Measurements from ENCODE around the gene BTBD2. TPM values are rescaled to one million over a fixed set of nuclear protein-coding genes. Genes with fewer than 3 reads are reported as not detected.

The BTBD2 gene
- total and polyA plus RNA-seq, 7 donors = 31.9 to 82.8 (median 46.2) TPM

GRCh38 chr19:1979642-1980041 lies 35.9 kb downstream of the BTBD2 start:
- 92 to 93% methylated on average over 28 of the region's 28 CpGs for WGBS, 2 donors
- TF ChIP-seq EP300 (IDR thresholded peaks at IDR 0.05) (no peak), POLR2A (IDR thresholded peaks at IDR 0.05) (no peak), POLR2AphosphoS5 (IDR thresholded peaks at IDR 0.05) (no peak), CTCF (IDR thresholded peaks at IDR 0.05) (no peak)
- Histone ChIP-seq H3K27ac (no peak overlapping the region), H3K36me3 (peaks cover 7 to 62% (median 35%) of the 10 kb centered on the region in 4 donors), H3K9me3 (no peaks in the 10 kb centered on the region), H3K4me1 (no peaks in the 10 kb centered on the region), H3K27me3 (no peaks in the 10 kb centered on the region), H3K4me3 (no peak overlapping the region)
- intact Hi-C loops (cut with DNase I) = no loop called here
- DNase-seq = no peak

- H3K9me3 ChIP-seq = no peaks in the 10 kb centered on the region
- 97% methylated on average over 43 of the region's 43 CpGs for WGBS, 2 donors
- TF ChIP-seq POLR2A (IDR thresholded peaks at IDR 0.05) (no peak), EP300 (IDR thresholded peaks at IDR 0.05) (no peak), POLR2AphosphoS5 (IDR thresholded peaks at IDR 0.05) (no peak), CTCF (IDR thresholded peaks at IDR 0.05) (no peak)
- DNase-seq = no peak
- H3K4me1 ChIP-seq = no peaks in the 10 kb centered on the region
- H3K27ac ChIP-seq = no peak overlapping the region
- H3K27me3 ChIP-seq = no peaks in the 10 kb centered on the region
- intact Hi-C loops (cut with DNase I) = no loop called here
- H3K4me3 ChIP-seq = no peak overlapping the region
- H3K36me3 ChIP-seq = peaks cover 7 to 56% (median 35%) of the 10 kb centered on the region in 4 donors
Observed at GRCh38 chr19:1979017-1979416, 36.5 kb downstream of the BTBD2 start.

- H3K27me3 ChIP-seq = no peaks in the 10 kb centered on the region
- DNase-seq = no peak
- intact Hi-C loops (cut with DNase I) = no loop called here
- no peak overlapping the region for H3K27ac ChIP-seq
- 95 to 96% methylated on average over 51 of the region's 51 CpGs for WGBS, 2 donors
- peaks cover 7 to 54% (median 35%) of the 10 kb centered on the region in 4 donors for H3K36me3 ChIP-seq
- H3K9me3 ChIP-seq = no peaks in the 10 kb centered on the region
- H3K4me1 ChIP-seq = no peaks in the 10 kb centered on the region
- TF ChIP-seq CTCF (IDR thresholded peaks at IDR 0.05) (no peak), EP300 (IDR thresholded peaks at IDR 0.05) (no peak), POLR2AphosphoS5 (IDR thresholded peaks at IDR 0.05) (no peak), POLR2A (IDR thresholded peaks at IDR 0.05) (no peak)
- H3K4me3 ChIP-seq = no peak overlapping the region
Observed at GRCh38 chr19:1978346-1978894, 37.1 kb downstream of the BTBD2 start.

GRCh38 chr19:1977120-1977519 lies 38.4 kb downstream of the BTBD2 start:
- TF ChIP-seq EP300 (IDR thresholded peaks at IDR 0.05) = no peak
- TF ChIP-seq CTCF (IDR thresholded peaks at IDR 0.05) = no peak
- TF ChIP-seq POLR2A (IDR thresholded peaks at IDR 0.05) = no peak
- TF ChIP-seq POLR2AphosphoS5 (IDR thresholded peaks at IDR 0.05) = no peak
- Histone ChIP-seq H3K36me3 (peaks cover 7 to 49% (median 35%) of the 10 kb centered on the region in 4 donors), H3K9me3 (no peaks in the 10 kb centered on the region), H3K27ac (no peak overlapping the region), H3K4me1 (no peaks in the 10 kb centered on the region), H3K4me3 (no peak overlapping the region), H3K27me3 (no peaks in the 10 kb centered on the region)
- DNase-seq = no peak
- intact Hi-C loops (cut with DNase I) = no loop called here
- 95% methylated on average over 15 of the region's 15 CpGs for WGBS, 2 donors

- WGBS, 2 donors = 88 to 90% methylated on average over 20 of the region's 20 CpGs
- Histone ChIP-seq H3K4me3 (no peak overlapping the region), H3K36me3 (peaks cover 7 to 37% (median 23%) of the 10 kb centered on the region in 4 donors), H3K27me3 (no peaks in the 10 kb centered on the region), H3K27ac (no peak overlapping the region), H3K9me3 (no peaks in the 10 kb centered on the region), H3K4me1 (no peaks in the 10 kb centered on the region)
- DNase-seq = no peak
- TF ChIP-seq EP300 (IDR thresholded peaks at IDR 0.05) (no peak), POLR2A (IDR thresholded peaks at IDR 0.05) (no peak), CTCF (IDR thresholded peaks at IDR 0.05) (no peak), POLR2AphosphoS5 (IDR thresholded peaks at IDR 0.05) (no peak)
- intact Hi-C loops (cut with DNase I) = no loop called here
Observed at GRCh38 chr19:1975162-1975480, 40.4 kb downstream of the BTBD2 start.

All from sigmoid colon (tissue), 7 donors.